Ecto neural progenitor cell (in vitro differentiated cells): ENCODE results near the gene ULK4.
"Not testable (repeated sequence)": the region's sequence is repeated elsewhere in the genome, so short reads cannot be mapped to it uniquely, and the experiment has no call there.

ENCODE experiments used
- DNase-seq: peaks from one replicate; pipeline ENCODE4 v3.0.0-alpha.2; 2018; ENCODE audit warnings: low spot score

ULK4 gene

DNA sequence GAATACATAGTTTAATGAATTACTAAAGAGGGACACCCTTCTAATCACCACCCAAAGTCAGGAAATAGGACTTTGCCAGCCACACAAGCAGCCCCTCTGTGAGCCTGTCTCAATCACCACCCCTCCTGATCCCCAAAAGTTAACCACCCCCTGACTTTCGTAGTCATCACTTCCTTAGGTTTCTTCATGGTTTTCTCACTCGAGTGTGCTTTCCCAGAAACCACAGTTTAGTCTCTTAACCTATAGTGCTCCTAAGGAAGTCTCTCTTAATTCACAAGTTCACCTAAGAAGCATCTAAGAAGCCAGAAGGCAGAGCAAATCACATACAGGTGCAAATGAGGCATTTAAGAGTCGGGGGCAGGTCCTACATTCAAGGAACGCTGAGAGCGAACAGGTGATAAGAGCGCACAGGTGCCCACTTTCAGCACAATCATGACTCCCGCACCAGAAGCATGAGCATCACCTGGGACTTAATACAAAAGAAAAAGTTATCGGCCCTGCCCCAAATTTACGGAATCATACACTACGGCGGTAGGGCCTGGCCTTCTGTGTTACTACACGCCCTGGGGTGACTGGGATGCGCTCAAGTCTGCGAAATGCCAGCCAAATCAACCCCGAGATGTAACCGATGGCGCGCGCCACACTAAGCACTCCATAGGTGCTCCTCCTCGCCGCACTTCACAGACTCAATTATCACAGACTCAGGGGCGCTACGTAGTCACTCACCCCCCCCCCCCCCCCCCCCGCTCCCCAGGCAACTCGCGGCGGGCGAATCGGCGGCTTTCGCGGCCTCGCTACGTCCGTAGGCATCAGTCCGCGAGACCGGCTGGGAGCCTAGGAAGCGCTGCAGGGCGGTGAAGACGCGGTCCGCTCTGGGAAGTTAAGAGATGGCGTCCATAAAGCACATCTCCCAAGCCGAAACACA is 815 bp downstream of the ULK4 start:
- peak; percentile 73 for DNase-seq

DNA sequence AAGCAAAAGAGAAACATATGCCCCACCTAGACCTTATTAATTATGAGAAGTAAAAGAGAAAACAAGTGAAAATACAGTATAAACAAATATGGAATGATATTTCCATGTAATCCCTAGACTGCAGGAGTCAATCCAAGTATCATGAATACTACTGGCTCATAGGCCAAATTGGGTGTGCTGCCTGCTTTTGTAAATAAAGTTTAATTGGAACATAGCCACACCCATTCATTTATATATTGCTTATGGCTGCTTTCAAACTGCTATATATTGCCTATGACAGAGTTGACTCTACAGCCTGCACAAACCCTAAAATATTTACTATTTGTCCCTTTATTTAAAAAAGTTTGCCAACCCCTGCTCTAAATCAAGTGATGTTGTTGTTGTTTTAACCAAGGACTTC is 5.3 kb downstream of the ULK4 start:
- no peak for DNase-seq

DNA sequence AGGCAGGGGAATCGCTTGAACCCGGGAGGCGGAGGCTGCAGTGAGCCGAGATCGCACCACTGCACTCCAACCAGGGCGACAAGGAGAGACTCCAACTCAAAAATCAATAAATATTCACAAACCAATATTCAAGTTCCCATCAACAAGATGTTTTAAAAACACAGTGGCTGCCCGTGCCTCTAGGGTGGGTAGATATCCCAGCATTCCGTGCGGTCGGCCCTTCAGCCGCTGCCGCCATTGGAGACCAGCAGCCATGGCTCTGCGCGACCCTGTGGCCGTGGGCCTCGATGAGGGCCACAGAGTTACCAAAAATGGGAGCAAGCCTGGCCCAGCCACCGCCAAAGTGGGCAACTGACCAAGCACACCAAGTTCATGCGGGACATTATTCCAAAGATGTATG is 6.7 kb downstream of the ULK4 start:
- DNase-seq = no peak

DNA sequence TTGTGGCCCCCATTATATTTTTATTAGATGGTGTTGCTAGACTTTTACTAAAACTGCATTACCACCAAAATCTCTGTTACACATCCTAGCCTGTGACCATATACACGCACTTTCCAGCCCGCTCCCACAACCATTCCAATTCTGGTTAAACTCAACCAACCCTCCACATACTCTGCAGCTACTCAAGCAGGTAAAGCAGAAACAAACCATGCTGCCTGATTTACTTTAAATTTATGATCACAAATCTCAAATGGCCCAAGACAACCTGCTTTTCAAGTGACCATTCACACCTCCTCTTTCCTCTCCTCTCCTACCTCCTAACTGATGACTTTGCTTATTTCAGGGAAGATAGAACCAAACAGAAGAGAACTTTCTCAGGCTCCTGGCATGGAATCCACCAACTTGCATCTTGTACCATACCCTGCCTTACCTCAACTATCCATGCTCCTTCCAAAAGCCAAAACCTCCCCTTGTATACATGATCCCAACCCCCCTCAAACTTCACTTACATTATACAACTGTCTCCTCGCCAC is 18.5 kb downstream of the ULK4 start:
- no peak for DNase-seq

DNA sequence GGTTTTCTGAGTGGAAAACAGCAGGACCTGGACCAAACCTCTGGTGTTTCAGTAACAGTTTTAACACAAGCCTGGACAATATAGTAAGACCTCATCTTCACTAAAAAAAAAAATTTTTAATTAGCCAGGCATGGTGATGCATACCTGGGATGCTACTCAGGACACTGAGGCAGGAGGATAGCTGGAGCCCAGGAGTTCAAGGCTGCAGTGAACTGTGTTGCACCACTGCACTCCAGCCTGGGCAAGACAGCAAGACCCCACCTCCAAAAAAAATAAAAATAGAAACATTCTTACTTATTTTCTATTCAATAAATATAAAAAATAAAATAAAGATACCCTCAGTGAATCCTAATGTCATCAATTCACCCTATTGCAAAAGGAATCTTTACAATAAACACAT is 21.5 kb downstream of the ULK4 start:
- no peak for DNase-seq

DNA sequence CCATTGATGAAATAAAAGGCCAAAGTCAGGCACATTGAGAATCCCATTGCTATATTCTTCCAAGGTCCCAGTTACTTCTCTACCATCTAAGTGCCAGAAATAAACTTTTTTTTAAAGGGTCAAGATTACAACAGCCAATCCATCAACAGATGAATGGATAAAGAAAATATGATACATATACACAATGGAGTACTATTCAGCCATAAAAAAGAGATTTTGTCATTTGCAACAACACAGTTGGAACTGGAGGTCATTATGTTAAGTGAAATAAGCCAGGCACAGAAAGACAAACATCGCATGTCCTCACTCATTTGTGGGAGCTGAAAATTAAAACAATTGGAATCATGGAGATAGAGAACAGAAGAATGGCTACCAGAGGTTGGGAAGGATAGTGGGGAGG is 25.5 kb downstream of the ULK4 start:
- DNase-seq = no peak

DNA sequence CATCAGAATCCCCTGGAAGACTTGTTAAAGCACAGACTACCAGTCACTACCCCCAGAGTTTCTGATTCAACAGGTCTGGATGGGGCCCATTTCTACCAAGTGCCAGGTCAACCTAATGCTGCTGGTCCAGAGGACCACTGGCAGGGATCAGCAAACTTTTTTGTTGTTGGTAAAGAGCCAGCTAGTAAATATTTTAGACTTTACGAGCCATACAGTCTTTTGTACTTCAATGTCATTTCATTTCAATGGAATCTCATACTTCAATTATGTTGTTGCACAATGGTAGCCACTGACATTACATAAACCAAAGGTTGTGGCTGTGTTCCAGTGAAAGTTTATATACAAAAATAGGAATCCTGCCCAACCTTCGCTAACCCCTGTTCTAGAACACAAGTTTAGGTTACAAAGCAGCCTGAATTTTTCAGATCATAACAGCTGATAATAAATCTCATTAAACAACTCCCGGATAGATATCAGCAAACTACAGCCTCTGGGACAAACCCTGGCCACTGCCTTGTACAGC is 28.7 kb downstream of the ULK4 start:
- no peak for DNase-seq

DNA sequence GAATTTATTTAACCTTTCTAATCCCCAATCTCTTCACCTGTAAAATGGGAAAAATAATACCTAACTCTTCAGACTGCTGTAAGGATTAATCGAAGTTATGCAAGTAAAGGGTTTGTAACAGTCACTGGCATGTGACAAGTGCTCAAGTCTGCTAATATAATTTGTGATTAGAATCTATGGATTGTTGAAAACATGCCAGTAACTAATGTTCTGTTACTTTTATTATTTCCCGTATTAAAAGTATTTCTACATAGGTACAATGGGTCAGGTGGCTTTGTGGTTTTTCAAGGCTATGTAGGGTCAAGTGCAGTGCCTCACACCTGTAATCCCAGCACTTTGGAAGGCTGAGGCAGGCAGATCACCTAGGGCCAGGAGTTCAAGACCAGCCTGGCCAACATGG is 29.4 kb downstream of the ULK4 start:
- DNase-seq = no peak

DNA sequence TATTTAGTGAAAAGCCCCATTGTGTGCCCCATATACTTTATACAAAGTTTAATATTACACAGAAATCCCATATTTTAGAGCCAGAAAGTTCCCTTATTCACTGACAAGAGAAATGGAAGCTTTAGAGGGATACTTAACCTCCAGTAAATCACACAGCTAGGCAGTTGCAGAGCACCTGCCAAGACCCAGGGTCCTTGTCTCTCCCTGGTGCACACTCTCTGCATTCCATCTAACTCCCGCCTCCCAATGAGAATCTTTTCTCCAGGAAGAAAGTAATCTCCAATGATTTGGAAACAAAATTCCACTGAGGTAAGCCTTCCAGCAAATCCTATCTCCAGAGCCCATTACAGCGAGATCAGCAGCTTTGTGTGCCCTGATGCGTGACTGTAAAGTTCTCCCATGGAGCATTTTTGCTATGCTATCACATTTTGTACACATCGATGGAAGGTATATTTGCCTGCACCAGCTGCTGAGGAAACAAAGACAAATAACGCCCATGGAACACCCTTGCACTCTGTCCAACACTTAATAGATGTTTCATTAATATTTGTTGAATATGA is 41.4 kb downstream of the ULK4 start:
- DNase-seq = no peak

DNA sequence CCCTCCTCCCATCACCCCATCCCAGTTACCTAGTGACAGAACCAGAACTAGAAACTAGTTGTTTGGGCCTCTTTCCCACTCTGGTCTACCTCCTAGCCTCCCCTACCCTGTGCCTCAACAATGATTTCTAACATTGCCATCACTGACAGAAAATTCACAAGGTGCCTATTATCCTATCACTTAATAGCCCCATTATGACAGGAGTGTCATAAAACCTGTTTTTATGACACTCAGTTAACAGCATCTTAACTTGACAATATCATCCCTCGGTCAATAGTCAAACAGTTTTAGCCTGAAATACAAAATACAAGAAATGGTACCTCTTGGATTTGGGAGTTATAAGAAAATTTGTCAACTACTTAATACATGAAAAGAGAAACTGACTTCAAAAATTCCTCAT is 46.5 kb downstream of the ULK4 start:
- DNase-seq = no peak

DNA sequence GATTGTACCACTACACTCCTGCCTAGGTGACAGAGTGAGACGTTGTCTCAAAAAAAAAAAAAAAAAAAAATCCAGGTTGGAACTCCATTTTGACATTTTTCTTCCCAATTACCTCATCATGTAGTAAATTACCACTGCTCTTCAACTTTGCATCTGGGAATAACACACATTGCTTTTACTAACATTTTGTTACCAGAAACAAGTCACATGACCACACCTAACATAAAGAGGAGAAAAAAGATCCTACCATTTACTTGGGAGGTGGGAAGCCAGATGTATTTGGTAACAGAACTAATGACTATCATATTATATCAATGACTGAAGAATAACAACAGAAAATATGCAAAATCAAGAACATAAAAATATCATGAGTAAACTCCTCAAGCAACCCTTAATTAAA is 49.6 kb downstream of the ULK4 start:
- no peak for DNase-seq

DNA sequence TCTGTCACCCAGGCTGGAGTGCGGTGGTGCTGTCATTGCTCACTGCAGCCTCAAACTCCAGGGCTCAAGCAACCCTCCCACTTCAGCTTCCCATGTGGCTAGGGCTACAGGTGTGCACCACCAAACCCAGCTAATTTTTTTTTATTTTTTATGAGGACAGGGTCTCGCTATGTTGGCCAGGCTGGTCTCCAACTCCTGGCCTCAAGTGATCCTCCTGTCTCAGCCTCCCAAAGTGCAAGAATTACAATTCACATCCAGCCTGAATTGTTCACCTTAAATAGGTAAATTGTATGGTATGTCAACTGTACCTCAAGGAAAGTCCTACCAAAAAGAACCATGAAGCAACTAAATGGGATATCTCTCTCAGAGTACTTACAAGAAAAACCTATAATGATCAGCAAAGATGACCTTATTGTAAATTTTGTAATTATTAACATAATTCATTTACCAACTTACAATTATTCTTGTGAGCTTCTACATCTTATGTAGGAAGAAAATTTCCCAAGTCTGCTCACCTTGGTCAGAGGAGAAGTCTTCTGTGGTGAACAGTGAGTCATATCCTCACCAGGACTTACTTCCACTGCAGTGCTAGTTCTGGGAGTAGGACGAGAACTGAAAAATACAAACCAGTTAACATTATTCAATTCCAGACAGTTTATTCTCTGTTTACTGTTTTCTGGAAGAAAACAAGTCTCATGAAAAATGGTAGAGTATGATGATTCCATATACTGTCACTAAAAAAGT is 54.4 kb downstream of the ULK4 start:
- DNase-seq = no peak

DNA sequence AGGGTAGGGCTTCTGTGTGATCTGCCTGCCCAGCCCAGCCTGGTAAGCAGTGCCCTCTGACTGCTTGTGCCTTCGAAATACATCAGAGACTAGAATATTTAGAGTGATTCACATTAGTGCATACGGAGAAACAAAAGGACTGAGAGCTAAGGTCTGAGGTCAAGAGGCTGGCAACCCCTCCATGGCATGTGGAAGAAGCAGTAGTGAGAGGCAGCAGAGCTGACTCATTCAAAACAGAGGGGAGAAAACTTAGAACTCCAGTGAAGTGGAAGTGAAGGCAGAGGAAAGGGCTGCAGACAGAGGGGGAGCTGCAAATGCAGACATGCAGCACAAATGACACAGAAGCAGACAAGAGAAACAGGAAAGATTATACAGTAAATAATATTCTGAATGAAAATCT is 61.6 kb downstream of the ULK4 start:
- no peak for DNase-seq

DNA sequence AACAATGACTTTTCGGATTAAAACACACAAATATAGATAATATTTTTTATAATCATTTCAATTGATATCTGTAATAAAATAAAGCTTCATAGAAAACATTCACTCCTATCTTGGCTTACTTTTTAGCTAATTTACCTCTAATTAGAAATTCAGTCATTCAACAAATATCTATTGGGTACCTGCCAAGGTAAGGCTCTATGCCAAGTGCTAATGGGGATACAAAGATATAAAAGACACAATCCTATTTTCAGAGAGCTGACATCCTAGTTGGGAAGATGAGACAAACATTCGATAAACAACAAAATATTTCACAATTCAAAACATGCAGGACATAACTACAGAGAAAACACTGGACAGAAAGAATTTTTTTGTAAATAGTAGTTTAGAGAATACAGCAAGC is 63.3 kb downstream of the ULK4 start:
- no peak for DNase-seq

DNA sequence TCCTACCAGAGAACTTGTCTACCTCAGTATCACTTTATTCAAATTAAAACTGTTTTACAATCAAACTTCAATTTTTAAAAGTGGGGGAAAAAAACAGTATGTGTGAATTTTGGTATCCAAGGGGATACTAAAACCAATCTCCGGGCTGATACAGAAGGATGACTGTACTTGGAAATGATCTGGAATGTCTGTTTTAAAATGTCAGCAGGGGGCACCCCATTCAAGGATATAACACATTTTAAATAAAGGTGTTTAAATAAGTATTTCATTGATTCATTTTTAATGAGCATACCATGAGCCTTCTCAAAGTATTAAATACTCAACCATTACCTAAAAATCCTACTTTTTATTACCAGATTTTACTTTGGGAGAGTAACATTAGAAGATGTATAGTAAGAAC is 67.9 kb downstream of the ULK4 start:
- no peak for DNase-seq

DNA sequence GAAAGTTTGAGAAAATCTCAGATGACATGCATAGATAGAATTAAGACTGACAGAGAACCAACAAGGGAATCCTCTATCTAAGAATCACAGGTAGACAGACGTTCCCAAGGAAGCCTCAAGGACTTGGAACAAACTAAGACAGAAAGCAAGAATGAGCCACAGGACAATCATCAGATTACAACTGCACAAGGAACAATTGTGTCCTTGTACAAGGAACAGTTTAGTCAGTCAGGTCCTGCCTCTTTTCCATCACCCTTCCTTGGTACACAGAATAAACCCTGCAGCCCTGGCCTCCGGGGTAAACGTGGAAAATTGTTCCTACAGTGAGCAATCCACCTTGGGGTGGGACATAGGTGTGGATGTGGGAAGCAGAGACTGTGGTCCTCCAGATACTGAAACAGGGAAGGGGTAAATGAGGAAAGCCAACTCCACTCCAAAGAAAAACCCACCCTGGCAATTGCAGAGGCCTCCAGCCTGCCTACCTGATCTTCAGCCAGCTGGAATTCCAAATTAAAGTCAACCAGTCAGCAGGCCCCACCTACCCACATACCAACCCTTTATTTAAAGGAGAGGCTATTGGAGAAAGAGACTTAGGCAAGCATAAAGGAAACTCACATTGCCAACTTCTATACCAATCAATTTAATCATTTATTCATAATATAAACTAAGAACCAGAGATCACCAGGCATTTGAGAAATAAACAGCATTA is 73.4 kb downstream of the ULK4 start:
- no peak for DNase-seq

DNA sequence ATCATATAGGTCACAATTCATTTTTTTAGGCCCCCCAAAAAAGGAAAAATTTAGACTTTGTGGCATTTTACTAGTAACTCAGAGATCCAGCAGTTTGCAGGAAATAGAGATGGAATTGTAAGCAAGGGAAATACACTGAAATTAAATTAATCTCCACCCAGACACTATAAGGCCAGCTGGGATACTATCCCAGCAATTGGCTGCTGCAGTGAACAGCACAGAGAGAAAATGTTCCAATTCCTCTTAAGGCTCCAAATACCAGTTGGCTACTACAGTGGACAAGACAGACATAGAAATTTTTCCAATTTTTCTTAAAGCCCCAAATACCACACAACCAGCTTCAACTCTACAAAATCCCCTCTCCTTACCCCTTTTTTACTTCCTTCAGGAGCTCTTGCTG is 78.9 kb downstream of the ULK4 start:
- no peak for DNase-seq

DNA sequence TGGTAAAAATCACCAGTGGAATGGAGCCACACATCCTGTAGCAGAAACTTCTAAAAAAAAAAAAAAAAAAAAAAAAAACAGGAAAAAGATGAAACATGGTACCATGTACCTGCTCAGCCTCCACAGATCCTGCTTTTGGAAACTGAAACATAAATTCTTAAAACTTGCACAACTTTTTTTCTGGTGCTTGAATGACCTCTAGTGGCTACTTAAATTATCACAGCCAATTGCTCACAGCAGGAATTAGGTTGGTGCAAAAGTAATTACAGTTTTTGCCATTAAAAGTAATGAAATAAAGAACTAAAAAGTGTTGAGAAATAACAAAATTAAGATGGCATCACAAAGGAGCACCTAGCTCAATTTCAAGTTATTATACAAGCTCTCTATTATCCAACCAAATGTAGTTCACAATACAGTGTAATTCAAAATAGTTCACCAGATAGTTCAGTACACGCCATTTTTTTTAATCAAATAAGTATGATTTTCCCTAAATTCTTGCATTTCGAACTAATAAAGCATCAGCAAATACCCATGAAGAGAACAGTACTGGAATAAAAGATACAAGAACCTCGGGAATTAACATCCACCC is 80.6 kb downstream of the ULK4 start:
- DNase-seq = no peak

DNA sequence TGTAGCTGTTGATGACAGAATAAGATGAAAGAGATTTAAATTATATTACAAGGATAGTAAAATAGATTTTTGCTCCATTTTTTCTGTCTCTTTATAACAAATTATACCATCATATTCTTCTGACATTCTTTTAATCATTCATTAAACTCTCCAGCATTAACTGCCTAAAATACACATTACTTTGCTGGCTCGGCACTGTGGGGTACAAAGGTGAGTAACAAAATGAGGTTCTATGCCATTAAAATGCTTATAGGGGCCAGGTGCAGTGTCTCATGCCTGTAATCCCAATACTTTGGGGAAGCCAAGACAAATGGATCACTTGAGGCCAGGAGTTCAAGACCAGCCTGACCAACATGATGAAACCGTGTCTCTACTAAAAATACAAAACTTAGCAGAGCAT is 81.5 kb downstream of the ULK4 start:
- no peak for DNase-seq

DNA sequence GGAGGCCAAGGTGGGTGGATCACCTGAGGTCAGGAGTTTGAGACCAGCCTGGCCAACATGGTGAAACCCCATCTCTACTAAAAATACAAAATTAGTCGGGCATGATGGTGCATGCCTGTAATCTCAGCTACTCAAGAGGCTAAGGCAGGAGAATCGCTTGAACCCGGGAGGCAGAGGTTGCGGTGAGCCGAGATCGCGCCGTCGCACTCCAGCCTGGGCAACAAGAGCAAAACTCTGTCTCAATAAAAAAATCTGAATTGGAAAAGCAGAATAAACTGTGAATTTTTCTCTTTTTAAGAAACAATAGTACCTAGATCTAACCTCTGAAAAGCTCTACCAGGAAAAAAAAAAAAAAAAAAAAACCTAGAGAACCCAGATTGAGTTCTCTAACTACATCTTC is 84.2 kb downstream of the ULK4 start:
- DNase-seq = not testable (repeated sequence)

DNA sequence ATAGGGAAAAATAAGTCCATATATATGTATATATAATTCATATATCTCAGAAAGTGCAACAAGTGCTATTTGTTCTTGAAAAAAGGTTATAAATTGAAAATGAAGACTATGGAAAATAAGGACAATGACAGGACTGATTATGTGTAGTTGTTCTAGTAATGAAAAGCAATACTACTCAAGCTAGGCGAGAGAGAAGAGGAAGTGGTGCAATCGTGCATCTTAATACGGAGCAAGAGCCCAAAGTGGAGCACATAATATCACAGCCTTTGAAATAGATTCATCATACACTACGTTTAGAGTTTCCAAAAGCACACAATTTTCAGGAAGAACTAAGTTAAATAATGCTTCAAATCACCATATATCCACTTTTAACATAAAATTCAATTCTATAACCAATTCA is 87.9 kb downstream of the ULK4 start:
- no peak for DNase-seq

DNA sequence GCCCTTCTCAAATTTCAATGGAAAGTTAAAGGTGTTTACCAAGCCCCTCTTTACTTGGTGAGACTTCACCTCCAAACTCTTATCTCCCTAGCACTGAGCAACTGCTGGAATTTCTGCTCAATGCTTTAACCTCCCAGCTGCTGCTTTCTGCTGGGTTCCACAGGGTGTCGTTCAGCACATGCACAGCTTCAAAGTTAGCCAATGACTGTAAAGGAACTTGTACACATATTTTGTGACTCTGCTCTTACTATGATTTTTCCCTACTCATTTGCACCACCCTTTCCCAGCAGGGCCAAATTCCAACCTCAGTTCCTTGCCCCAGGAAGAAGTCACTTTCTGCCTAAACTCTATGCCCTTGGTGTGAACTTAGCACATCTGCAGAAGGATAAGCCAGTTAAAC is 89.7 kb downstream of the ULK4 start:
- DNase-seq = no peak
